HEK293T (cell line): Measurements from ENCODE around the gene PFKFB2.

ENCODE experiments used
- CTCF ChIA-PET: fragments of 350-600 bp; formaldehyde crosslinking; extraction: SDS; loops from one replicate; lab custom pipeline; 2021; ENCODE audit warnings: antibody characterized with exemption, inconsistent platforms; lab: Yijun Ruan, JAX
- POLR2A ChIA-PET: fragments of 350-600 bp; formaldehyde crosslinking; extraction: SDS; loops from one replicate; lab custom pipeline; 2020; ENCODE audit warnings: antibody characterized with exemption, inconsistent platforms; lab: Yijun Ruan, JAX
- DNase-seq: peaks from one replicate; pipeline ENCODE4 v3.0.0; 2012; ENCODE audit warnings: mixed read lengths; ENCODE audit errors: extremely low spot score
- ARNT ChIP-seq: fragments of 450-650 bp; IDR thresholded peaks from 2 replicates; pipeline ENCODE4 v1.6.1; 2017; ENCODE audit warnings: mild to moderate bottlenecking
- BHLHE40 ChIP-seq: fragments of 450-650 bp; IDR thresholded peaks from 2 replicates; pipeline ENCODE4 v1.6.1; 2016; ENCODE audit warnings: mild to moderate bottlenecking, moderate library complexity, borderline replicate concordance
- CTBP1 ChIP-seq: fragments of 450-650 bp; IDR thresholded peaks from 2 replicates; pipeline ENCODE4 v1.6.1; 2016; ENCODE audit warnings: borderline replicate concordance
- ELF4 ChIP-seq: fragments of 450-650 bp; IDR thresholded peaks from 2 replicates; pipeline ENCODE4 v1.6.1; 2017; ENCODE audit warnings: antibody characterized with exemption
- FOXA1 ChIP-seq: fragments of 450-650 bp; IDR thresholded peaks from 2 replicates; pipeline ENCODE4 v1.6.1; 2016; ENCODE audit warnings: mild to moderate bottlenecking
- FOXK2 ChIP-seq: fragments of 450-650 bp; IDR thresholded peaks from 2 replicates; pipeline ENCODE4 v1.6.1; 2016; ENCODE audit warnings: mild to moderate bottlenecking
- FOXM1 ChIP-seq: fragments of 450-650 bp; IDR thresholded peaks from 2 replicates; pipeline ENCODE4 v1.6.1; 2017; ENCODE audit warnings: mild to moderate bottlenecking, borderline replicate concordance
- HDGF ChIP-seq: fragments of 450-650 bp; IDR thresholded peaks from 2 replicates; pipeline ENCODE4 v1.6.1; 2017; ENCODE audit warnings: antibody characterized with exemption, borderline replicate concordance
- L3MBTL2 ChIP-seq: fragments of 450-650 bp; conservative IDR thresholded peaks from 2 replicates; pipeline ENCODE4 v1.6.1; 2016; ENCODE audit warnings: mild to moderate bottlenecking
- LEF1 ChIP-seq: fragments of 450-650 bp; IDR thresholded peaks from 2 replicates; pipeline ENCODE4 v1.6.1; 2017; ENCODE audit warnings: mild to moderate bottlenecking, borderline replicate concordance
- NFRKB ChIP-seq: fragments of 450-650 bp; IDR thresholded peaks from 2 replicates; pipeline ENCODE4 v1.6.1; 2016; ENCODE audit warnings: mild to moderate bottlenecking, moderate library complexity
- SP1 ChIP-seq: fragments of 450-650 bp; IDR thresholded peaks from 2 replicates; pipeline ENCODE4 v1.6.1; 2017
- SUZ12 ChIP-seq: fragments of 450-650 bp; IDR thresholded peaks from 2 replicates; pipeline ENCODE4 v1.6.1; 2016; ENCODE audit warnings: mild to moderate bottlenecking
- TARDBP ChIP-seq: fragments of 450-650 bp; IDR thresholded peaks from 2 replicates; pipeline ENCODE4 v1.6.1; 2016
- ZNF384 ChIP-seq: fragments of 450-650 bp; IDR thresholded peaks from 2 replicates; pipeline ENCODE4 v1.6.1; 2016
- TF ChIP-seq, protein P1 (sequence below): fragments of 450-650 bp; IDR thresholded peaks from 2 replicates; pipeline ENCODE4 v1.6.1; 2016

PFKFB2 gene

DNA sequence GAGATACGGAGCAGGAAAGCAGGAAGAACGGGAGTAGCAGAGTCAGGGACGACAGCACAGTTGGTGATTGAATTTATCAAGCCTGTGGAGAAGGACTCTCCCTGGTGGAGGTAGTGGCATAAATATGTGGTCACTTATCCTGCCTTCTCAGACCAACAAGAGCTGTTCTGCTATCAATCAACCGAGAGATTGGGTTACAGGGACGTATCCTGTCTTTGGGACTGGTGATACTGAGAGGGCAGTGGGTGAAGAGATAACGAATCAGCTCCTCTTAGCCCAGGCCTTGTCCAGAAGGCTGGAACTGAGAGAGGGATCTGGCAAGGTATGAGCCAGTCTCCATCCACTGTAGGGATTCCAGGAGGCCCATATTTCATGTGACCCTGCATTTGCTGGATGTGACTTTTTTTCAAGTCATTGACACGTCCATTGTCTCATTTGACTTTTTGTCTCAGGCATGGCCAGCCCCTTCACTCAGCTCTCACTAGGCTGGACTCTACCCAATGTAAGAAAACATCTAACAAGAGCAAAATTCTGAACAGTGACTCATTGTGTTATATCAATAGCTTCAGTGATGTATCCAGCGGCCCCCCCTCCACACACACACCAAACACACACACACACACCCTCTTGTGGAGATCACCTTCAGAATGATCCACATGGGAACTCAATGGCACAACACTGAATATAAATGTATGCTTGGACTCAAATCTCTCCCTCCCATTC lies 31.8 kb upstream of the PFKFB2 start:
- POLR2A ChIA-PET, result no interaction called here
- TF ChIP-seq NFRKB, result no peak
- TF ChIP-seq ZNF384, result no peak
- no peak for TF ChIP-seq LEF1
- TF ChIP-seq FOXK2, result no peak
- no peak for TF ChIP-seq TARDBP
- no peak for TF ChIP-seq ELF4
- no peak for TF ChIP-seq L3MBTL2
- no peak for TF ChIP-seq HDGF
- TF ChIP-seq ARNT, result no peak
- TF ChIP-seq SUZ12, result no peak
- TF ChIP-seq, protein P1, sequence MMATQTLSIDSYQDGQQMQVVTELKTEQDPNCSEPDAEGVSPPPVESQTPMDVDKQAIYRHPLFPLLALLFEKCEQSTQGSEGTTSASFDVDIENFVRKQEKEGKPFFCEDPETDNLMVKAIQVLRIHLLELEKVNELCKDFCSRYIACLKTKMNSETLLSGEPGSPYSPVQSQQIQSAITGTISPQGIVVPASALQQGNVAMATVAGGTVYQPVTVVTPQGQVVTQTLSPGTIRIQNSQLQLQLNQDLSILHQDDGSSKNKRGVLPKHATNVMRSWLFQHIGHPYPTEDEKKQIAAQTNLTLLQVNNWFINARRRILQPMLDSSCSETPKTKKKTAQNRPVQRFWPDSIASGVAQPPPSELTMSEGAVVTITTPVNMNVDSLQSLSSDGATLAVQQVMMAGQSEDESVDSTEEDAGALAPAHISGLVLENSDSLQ, result no peak
- TF ChIP-seq BHLHE40, result no peak
- TF ChIP-seq SP1, result no peak
- TF ChIP-seq FOXA1, result no peak
- TF ChIP-seq CTBP1, result no peak
- TF ChIP-seq FOXM1, result no peak
- DNase-seq, result no peak
- CTCF ChIA-PET, result no interaction called here

DNA sequence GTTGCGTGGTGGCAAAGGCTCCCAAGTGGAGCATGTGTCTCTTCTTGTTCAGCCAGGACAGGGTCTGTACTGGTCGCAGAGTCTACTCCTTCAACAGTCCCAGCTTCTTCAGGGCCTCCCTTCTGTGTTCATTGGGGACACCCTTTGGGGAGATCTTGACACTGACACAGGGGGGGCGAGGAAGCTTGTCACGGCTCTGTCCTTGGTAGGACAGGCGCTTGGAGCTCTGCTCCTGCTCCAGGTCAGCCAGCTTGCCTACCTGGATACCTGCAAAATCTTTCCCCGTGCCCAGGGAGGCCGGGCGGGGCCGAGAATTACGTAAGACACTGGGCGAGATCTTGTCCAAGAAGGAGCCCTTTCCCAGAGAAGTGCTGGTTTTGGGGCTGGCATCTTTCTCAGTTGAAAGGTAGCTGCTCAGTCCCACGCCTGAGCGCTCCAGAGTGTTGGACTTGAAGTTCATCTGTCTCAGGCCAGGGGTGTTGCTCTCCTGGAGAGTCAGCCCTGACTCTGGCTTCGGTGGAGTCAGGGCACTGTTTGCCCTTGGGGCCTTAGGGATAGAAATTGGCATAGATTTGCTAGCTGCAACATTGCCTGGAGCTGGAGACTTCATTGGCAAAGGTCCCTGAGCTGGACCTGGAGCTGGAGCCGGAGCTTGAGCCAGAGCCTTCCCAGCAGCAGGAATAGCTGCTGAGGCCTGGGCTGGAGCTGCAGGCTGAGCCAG lies 31.0 kb upstream of the PFKFB2 start:
- TF ChIP-seq ELF4, result no peak
- TF ChIP-seq LEF1, result no peak
- TF ChIP-seq HDGF, result no peak
- no peak for TF ChIP-seq CTBP1
- TF ChIP-seq ARNT, result no peak
- no peak for TF ChIP-seq FOXA1
- no peak for TF ChIP-seq ZNF384
- TF ChIP-seq SP1, result no peak
- DNase-seq, result no peak
- ChIA-PET POLR2A (no interaction called here), CTCF (interaction anchor here (1.0 kb wide), 1 partner anchor 16 kb away, joined by 3 read pairs; no protein-coding TSS in a partner anchor)

DNA sequence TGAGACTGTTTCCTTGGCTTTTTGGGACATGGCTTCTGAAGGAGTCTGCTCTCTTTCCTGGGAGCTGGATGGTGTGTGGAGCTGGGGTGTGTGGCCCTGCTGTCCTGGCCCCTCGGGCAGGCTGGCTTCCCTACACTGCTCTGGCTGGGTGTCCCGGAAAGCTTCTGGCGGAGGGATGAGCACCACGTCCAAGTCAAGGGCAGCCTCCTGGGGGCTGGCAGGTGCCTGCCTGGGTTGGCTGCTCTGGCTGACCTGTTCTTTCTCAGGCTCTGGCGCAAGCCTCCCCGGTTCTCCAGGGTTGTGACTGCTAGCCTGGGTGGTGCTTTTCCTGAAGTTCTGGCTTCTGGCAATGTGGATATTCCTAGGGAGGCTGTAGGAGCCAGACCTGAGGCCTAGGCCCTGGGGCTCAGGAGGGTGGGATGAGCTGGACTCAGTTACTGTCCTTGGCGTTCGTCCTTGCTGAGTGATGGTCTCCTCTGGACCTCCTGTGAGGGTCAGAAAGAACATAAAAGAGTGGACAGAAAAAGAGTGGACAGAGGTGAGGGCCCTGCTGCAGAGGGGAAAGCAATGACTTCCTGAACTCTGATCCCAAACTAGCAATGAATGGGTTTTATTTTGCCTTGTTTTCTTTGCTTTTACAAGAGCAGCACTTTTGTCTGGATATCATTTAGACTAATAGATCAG lies 29.9 kb upstream of the PFKFB2 start:
- TF ChIP-seq ZNF384 (no peak), FOXA1 (no peak), HDGF (no peak), L3MBTL2 (no peak), CTBP1 (no peak), TARDBP (no peak), SUZ12 (no peak), LEF1 (no peak), SP1 (no peak), ARNT (no peak), ELF4 (no peak), NFRKB (no peak), FOXK2 (no peak), FOXM1 (no peak), BHLHE40 (no peak)
- TF ChIP-seq, protein P1, result no peak
- ChIA-PET CTCF (interaction anchor here (1.0 kb wide), 1 partner anchor 17 kb away, joined by 3 read pairs; no protein-coding TSS in a partner anchor), POLR2A (no interaction called here)
- no peak for DNase-seq

DNA sequence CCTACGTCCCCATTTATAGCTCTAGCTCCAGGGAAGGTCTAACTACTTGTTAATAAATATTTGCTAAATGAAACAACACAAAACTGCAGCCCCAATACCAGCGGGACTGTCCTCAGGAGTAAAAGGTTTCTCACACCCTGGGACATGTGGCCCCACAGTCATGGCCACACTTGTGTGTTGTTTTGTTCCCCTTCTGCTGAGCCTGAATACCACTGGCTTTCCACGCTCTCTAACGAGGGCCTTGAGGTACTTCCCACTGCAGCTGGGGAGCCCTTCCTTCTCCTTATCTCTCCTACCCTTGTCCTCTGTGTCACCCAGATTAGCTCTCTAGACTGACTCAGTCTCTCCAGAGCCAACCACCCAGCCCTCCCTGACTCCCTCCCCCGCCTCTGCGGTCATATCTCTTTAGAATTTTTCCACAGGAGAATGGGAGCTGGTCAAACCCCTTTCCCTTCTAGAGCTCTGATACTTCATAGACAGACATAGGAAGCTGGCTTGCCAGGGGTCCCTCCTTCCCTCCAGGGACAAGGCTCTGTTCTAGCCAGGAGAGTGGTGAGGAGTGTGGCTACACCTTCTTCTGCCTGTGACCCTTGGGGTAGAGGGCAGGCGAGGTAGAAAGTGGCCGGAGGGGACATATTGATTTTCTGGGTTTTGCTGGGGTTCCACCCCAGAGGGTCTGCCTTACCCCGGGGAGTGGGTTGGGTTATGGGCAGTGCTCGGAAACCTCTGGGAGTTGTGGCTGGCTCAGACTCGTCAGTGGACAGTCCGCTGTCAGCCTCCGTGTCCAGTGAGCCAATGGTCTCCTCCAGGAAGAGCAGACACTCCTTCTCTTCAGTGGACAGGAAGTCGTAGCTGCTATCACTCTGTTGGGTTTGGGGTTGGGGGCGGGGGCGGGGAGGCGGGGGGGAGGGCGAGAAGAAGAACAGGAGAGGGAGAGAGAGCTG lies 28.6 kb upstream of the PFKFB2 start:
- CTCF ChIA-PET, result no interaction called here
- TF ChIP-seq HDGF (no peak), FOXM1 (no peak), NFRKB (no peak), TARDBP (no peak), FOXK2 (no peak), BHLHE40 (no peak), SUZ12 (no peak), CTBP1 (no peak), LEF1 (no peak), ELF4 (no peak), ZNF384 (no peak), ARNT (no peak), FOXA1 (no peak), SP1 (no peak), L3MBTL2 (no peak)
- TF ChIP-seq, protein P1, result no peak
- POLR2A ChIA-PET, result no interaction called here
- DNase-seq, result no peak
